Right atrium auricular region (tissue), 2 donors: ENCODE results near the gene EFHD2. TPM values are rescaled to one million over a fixed set of nuclear protein-coding genes. Genes with fewer than 3 reads are reported as not detected.

Experiments
- DNase-seq: peaks from one replicate; pipeline ENCODE4 v3.0.0-alpha.2; 2019; ENCODE audit warnings: low spot score
- H3K27ac ChIP-seq, 2 donors: fragments of 200-600 bp; sonication (generic); 1 replicate in 1 of 2; 2 replicates in 1 of 2; pipeline ENCODE4 v1.5.1; 2016 to 2019
- H3K27me3 ChIP-seq, 2 donors: fragments of 200-600 bp; sonication (generic); one replicate each; pipeline versions ENCODE4 v1.5.1 to v1.6.0; 2017 to 2019
- H3K36me3 ChIP-seq: fragments of 200-600 bp; sonication (generic); one replicate; pipeline ENCODE4 v1.5.1; 2016
- H3K4me1 ChIP-seq, 2 donors: fragments of 200-600 bp; sonication (generic); one replicate each; pipeline versions ENCODE4 v1.5.1 to v1.6.0; 2017 to 2019
- H3K4me3 ChIP-seq, 2 donors: fragments of 200-600 bp; sonication (generic); 1 replicate in 1 of 2; 2 replicates in 1 of 2; pipeline ENCODE4 v1.5.1; 2017 to 2019; ENCODE audit warnings: mild to moderate bottlenecking in 1 of 2, moderate library complexity in 1 of 2
- H3K9me3 ChIP-seq, 2 donors: fragments of 200-600 bp; sonication (generic); one replicate each; pipeline ENCODE4 v1.5.1; 2019
- total RNA-seq, 2 donors: library from RNA; depleted of rRNA; stranded (reverse); fragments of >200 nt; gene quantifications; one replicate each; pipeline ENCODE4 v1.1.0, GENCODE V29; 2016
- TF ChIP-seq, protein P1 (sequence below), 2 donors: fragments of 200-600 bp; sonication (generic); IDR thresholded peaks; one replicate each; pipeline ENCODE4 v1.5.1; 2019; ENCODE audit warnings: antibody characterized with exemption in 2 of 2

Gene EFHD2
- total RNA-seq, 2 donors from 2014 or later: 13.7 to 23.9 TPM

DNA sequence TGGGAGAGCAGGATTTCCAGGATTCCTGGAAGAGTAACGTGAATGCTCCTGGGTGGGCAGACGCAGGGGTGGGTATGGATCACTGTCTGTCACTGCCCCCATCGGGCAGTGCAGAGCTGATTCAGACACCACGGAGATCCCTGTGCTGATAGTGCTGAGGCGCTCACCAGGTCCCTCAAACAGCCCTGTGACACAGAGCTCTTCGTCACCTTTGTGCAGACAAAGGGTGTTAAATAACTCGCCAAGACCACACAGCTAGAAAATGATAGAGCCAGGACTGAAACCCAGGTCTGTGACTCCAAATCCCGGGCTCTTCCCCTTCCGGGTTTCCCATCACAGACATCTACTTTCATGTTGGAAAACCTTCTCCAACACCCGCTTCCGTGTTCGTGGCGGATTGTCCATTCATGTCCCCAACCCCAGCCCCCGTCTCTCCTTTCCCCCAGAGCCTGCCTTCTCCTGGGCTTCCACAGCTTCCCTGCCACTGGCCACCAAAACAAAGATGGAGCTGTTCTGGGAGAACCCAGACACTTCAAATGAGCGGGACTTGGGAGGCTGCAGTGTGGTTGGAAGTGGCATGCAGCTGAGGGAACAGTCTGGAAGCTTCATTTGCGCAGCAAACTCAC, 2.6 kb downstream of the EFHD2 start:
- H3K36me3 ChIP-seq: no peaks in the 10 kb centered on the region
- H3K9me3 ChIP-seq: no peaks in the 10 kb centered on the region
- no peaks in the 10 kb centered on the region for H3K27me3 ChIP-seq
- H3K4me1 ChIP-seq: peaks cover 0 to 71% of the 10 kb centered on the region in 2 donors
- TF ChIP-seq, protein P1, sequence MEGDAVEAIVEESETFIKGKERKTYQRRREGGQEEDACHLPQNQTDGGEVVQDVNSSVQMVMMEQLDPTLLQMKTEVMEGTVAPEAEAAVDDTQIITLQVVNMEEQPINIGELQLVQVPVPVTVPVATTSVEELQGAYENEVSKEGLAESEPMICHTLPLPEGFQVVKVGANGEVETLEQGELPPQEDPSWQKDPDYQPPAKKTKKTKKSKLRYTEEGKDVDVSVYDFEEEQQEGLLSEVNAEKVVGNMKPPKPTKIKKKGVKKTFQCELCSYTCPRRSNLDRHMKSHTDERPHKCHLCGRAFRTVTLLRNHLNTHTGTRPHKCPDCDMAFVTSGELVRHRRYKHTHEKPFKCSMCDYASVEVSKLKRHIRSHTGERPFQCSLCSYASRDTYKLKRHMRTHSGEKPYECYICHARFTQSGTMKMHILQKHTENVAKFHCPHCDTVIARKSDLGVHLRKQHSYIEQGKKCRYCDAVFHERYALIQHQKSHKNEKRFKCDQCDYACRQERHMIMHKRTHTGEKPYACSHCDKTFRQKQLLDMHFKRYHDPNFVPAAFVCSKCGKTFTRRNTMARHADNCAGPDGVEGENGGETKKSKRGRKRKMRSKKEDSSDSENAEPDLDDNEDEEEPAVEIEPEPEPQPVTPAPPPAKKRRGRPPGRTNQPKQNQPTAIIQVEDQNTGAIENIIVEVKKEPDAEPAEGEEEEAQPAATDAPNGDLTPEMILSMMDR (IDR thresholded peaks at IDR 0.05): no peak
- DNase-seq: no peak
- peak overlapping the region in 1 of 2 donors; percentile 81 for H3K4me3 ChIP-seq
- peak overlapping the region in 1 of 2 donors; percentile 18 for H3K27ac ChIP-seq

DNA sequence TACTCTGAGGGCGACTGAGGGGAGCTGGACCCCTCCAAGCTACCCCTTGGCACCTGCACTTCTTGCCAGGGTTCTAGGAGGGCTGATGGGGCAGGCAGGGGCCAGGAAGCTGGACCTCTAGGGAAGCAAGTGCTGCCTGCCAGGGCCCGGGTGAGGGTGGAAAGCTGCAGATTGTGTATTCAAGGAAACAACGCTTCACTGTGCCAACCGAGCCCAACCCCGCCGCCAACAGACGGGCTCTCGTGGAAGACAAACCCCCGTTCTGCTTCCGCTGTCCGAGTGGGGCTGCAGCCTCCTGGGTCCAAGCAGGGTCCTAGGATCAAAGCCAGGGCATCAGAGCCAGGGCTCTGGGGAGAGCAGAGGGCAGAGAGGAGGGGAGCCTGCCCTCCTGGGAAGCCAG, 3.2 kb downstream of the EFHD2 start:
- peak overlapping the region in 1 of 2 donors; percentile 18 for H3K27ac ChIP-seq
- DNase-seq: no peak
- H3K9me3 ChIP-seq: no peaks in the 10 kb centered on the region
- H3K4me3 ChIP-seq: no peak overlapping the region
- peaks cover 0 to 75% of the 10 kb centered on the region in 2 donors for H3K4me1 ChIP-seq
- TF ChIP-seq, protein P1 (IDR thresholded peaks at IDR 0.05): no peak
- H3K27me3 ChIP-seq: no peaks in the 10 kb centered on the region
- no peaks in the 10 kb centered on the region for H3K36me3 ChIP-seq

DNA sequence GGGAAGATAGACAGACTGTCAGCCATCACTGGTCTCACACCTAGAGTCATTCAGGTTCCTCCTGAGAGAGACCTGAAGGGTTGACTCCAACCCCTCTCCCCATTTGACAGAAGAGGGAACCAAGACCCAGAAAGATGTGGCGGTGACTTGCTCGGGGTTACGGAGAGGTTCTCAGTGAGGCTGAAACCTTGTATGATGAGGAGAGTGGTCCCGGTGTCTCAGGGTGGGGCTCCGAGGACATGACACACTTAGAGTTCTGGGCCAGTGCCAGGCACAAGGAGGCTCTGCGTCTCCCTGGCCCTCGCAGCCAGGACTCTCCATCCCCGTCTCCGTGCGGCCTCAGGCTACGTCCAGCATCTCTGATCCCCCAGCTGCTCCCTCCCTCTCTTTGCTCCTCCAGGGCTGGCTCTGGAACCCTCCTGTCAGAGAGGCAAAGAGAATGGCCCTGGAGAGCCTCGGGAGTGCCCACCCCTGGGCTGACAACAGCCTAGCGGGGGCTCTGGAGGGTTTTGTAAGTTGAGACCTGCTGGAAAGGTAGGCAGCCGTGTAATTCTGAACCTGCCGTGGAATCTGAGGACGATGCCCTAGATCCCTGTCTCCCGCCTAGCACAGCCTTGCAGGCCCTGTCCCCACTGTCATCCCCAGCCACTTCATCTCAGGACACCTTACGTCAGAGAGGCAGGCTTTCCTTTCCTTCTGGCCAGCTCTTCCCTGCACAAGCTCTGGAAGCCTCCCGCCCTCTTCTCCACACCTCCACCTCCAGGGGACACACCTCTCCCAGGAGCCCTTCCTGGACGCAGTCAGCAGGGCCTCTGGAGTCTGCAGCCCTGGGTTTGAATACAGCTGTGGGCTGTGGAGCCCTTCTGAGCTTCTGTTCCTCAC, 4.1 kb downstream of the EFHD2 start:
- no peaks in the 10 kb centered on the region for H3K27me3 ChIP-seq
- peaks cover 0 to 78% of the 10 kb centered on the region in 2 donors for H3K4me1 ChIP-seq
- DNase-seq: no peak
- H3K9me3 ChIP-seq: no peaks in the 10 kb centered on the region
- TF ChIP-seq, protein P1 (IDR thresholded peaks at IDR 0.05): no peak
- H3K4me3 ChIP-seq: no peak overlapping the region
- no peaks in the 10 kb centered on the region for H3K36me3 ChIP-seq
- no peak overlapping the region for H3K27ac ChIP-seq

DNA sequence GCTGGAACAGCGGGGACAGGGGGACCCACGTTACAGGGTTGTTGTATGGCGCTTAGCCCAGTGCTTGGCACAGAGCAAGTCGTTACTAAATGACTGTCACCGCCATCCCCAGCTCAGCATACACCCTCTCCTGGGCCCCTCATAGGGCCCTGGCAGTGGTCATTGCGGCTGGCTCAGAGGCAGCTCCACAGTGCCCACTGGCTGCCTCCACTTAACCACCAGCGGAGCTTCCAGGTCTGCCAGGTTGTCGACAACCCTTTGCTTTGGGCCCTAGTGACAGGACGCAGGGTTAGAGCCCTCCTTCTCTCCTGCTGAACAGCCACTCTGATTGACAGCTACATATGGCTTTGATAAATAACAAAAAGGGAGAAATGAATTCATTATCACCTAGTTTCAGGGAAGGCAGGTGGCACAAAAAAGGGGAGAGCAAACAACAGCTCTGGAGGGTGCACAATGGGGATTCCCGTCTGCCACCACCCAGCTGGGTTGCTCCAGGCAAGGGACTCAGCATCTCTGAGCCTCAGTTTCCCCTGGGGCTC, 4.8 kb downstream of the EFHD2 start:
- TF ChIP-seq, protein P1 (IDR thresholded peaks at IDR 0.05): no peak
- no peaks in the 10 kb centered on the region for H3K9me3 ChIP-seq
- no peaks in the 10 kb centered on the region for H3K27me3 ChIP-seq
- no peak overlapping the region for H3K27ac ChIP-seq
- no peaks in the 10 kb centered on the region for H3K36me3 ChIP-seq
- H3K4me3 ChIP-seq: no peak overlapping the region
- DNase-seq: no peak
- peaks cover 0 to 79% of the 10 kb centered on the region in 2 donors for H3K4me1 ChIP-seq

DNA sequence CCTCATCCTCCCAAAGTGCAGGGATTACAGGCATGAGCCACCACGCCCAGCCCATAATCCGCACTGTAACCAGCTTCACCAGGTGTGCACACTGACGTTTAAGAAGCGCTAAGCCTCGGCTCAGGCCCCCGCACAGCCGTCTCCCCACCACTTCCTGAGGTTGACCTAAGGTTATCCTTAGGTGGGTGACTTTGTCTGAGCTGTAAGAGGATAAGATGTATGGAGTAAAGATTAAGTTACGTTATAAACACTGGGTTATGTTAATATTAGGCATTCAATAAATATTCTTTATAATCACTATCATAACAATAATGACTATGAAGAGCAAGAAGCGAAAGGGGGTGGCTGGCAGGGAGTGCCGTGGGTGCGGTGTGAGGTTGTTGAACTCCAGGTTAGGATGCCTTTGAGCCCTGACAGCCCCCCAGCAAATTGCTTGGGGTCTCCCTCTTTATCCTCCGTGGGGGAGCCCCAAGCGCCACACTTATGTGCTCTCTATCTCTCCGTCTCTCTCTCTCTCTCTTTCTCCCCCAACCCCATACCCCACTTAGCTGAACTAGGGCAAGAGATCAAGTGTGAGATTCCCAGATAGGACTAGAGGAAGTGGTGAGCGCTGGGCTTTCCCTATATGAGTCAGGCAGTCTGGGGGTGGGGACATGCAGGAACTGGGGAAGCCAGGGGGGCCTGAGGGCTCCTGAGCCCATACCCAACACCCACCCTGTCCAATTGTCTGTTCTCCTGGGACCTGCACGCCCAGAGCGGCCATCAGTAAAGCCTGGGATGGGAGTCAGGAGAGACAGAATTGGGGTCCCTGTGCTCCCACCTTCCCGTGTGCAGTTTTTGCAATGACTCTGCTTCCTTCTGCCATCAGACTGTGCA, 7.6 kb downstream of the EFHD2 start:
- H3K27ac ChIP-seq: peak overlapping the region; percentile 50 to 62
- H3K27me3 ChIP-seq: no peaks in the 10 kb centered on the region
- H3K9me3 ChIP-seq: no peaks in the 10 kb centered on the region
- peaks cover 0 to 60% of the 10 kb centered on the region in 2 donors for H3K4me1 ChIP-seq
- DNase-seq: no peak
- no peak overlapping the region for H3K4me3 ChIP-seq
- TF ChIP-seq, protein P1 (IDR thresholded peaks at IDR 0.05): no peak
- no peaks in the 10 kb centered on the region for H3K36me3 ChIP-seq
